A673 (cell line): ENCODE measurements around the gene ARFIP1.

ENCODE experiments used
- CTCF ChIP-seq: fragments of 300-800, 200-600 bp; sonication (generic); conservative IDR thresholded peaks from 2 replicates; pipeline ENCODE4 v1.5.1; 2017; ENCODE audit warnings: low read depth, mild to moderate bottlenecking, antibody characterized with exemption, low read length, moderate library complexity, mixed read lengths
- EZH2 ChIP-seq: fragments of 200-600 bp; sonication (generic); IDR thresholded peaks from 2 replicates; pipeline ENCODE4 v1.6.1; 2017; ENCODE audit warnings: borderline replicate concordance, low read depth, mild to moderate bottlenecking, mixed read lengths, antibody characterized with exemption, low read length; ENCODE audit not compliant: poor library complexity, severe bottlenecking

GRCh38 chr4:152957437-152958171, 177.8 kb downstream of the ARFIP1 start:
- TF ChIP-seq CTCF = no peak
- TF ChIP-seq EZH2 = no peak
